H1 (cell line): Measurements from ENCODE around the gene PRMT3.

Experiments used
- CTCF ChIP-seq, 3 experiments: IDR thresholded peaks; 1 replicate in 2 of 3; 2 replicates in 1 of 3; pipeline versions ENCODE4 v1.5.1 to v1.6.1; 2011; ENCODE audit warnings: low read length in 3 of 3, mild to moderate bottlenecking in 3 of 3, inconsistent platforms in 2 of 3, low read depth in 1 of 3, moderate library complexity in 1 of 3; ENCODE audit not compliant: insufficient read depth in 1 of 3; ENCODE audit errors: control extremely low read depth in 1 of 3
- MAFK ChIP-seq: IDR thresholded peaks from 2 replicates; pipeline ENCODE4 v1.6.1; 2012; ENCODE audit warnings: low read depth, mild to moderate bottlenecking, improper control_type of control experiment, low read length
- PHF8 ChIP-seq: fragments of 200-600 bp; sonication (generic); conservative IDR thresholded peaks from 2 replicates; pipeline ENCODE4 v1.7.1; 2012; ENCODE audit warnings: low read depth, mild to moderate bottlenecking, inconsistent platforms, low read length, moderate library complexity
- RBBP5 ChIP-seq: IDR thresholded peaks from 2 replicates; pipeline ENCODE4 v1.7.1; 2012; ENCODE audit warnings: low read depth, mild to moderate bottlenecking, inconsistent platforms, low read length, moderate library complexity, borderline replicate concordance
- TAF1 ChIP-seq: IDR thresholded peaks from 2 replicates; pipeline ENCODE4 v1.6.1; 2011; ENCODE audit warnings: mild to moderate bottlenecking, low read depth, low read length
- TCF12 ChIP-seq: IDR thresholded peaks from 2 replicates; pipeline ENCODE4 v1.6.1; 2011; ENCODE audit warnings: low read depth, mild to moderate bottlenecking, low read length
- TEAD4 ChIP-seq: IDR thresholded peaks from 2 replicates; pipeline ENCODE4 v1.6.1; 2012; ENCODE audit warnings: low read depth, low read length, inconsistent platforms, mixed read lengths
- YY1 ChIP-seq: IDR thresholded peaks from 2 replicates; pipeline ENCODE4 v1.6.1; 2011; ENCODE audit warnings: low read depth, mild to moderate bottlenecking, low read length
- TF ChIP-seq, protein P1 (sequence below): fragments of 300-600 bp; sonication (generic); IDR thresholded peaks from 2 replicates; pipeline ENCODE4 v1.7.1; 2012; ENCODE audit warnings: low read length, moderate library complexity, mild to moderate bottlenecking, inconsistent platforms; ENCODE audit not compliant: insufficient replicate concordance

DNA sequence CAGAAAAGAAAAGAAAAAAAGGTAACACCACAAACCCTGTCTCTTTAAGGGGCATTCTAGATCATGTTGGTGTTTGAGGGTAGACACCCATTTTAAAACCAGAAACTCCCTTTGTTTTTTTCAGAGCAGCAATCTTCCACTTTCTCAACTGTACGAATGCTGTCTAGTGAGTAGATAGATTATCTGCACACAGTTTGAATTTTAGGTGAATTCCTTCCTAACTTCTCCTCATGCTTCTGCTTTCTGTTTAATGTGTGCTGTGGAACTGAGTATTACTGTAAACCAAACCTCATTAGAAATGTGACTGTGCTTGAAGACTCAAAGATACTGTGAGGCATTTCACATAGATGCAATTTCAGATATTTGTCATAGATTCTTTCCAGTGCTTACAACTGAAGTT is 102.4 kb downstream of the PRMT3 start:
- TF ChIP-seq TCF12 (no peak), TAF1 (no peak), MAFK (no peak), CTCF (IDR thresholded peaks at IDR 0.05; ENCODE audit: control extremely low read depth in 1 of 3, insufficient read depth in 1 of 3, low read depth in 1 of 3, low read length in 3 of 3) (no peak), PHF8 (no peak), RBBP5 (no peak), TEAD4 (no peak), YY1 (no peak)
- TF ChIP-seq, protein P1, sequence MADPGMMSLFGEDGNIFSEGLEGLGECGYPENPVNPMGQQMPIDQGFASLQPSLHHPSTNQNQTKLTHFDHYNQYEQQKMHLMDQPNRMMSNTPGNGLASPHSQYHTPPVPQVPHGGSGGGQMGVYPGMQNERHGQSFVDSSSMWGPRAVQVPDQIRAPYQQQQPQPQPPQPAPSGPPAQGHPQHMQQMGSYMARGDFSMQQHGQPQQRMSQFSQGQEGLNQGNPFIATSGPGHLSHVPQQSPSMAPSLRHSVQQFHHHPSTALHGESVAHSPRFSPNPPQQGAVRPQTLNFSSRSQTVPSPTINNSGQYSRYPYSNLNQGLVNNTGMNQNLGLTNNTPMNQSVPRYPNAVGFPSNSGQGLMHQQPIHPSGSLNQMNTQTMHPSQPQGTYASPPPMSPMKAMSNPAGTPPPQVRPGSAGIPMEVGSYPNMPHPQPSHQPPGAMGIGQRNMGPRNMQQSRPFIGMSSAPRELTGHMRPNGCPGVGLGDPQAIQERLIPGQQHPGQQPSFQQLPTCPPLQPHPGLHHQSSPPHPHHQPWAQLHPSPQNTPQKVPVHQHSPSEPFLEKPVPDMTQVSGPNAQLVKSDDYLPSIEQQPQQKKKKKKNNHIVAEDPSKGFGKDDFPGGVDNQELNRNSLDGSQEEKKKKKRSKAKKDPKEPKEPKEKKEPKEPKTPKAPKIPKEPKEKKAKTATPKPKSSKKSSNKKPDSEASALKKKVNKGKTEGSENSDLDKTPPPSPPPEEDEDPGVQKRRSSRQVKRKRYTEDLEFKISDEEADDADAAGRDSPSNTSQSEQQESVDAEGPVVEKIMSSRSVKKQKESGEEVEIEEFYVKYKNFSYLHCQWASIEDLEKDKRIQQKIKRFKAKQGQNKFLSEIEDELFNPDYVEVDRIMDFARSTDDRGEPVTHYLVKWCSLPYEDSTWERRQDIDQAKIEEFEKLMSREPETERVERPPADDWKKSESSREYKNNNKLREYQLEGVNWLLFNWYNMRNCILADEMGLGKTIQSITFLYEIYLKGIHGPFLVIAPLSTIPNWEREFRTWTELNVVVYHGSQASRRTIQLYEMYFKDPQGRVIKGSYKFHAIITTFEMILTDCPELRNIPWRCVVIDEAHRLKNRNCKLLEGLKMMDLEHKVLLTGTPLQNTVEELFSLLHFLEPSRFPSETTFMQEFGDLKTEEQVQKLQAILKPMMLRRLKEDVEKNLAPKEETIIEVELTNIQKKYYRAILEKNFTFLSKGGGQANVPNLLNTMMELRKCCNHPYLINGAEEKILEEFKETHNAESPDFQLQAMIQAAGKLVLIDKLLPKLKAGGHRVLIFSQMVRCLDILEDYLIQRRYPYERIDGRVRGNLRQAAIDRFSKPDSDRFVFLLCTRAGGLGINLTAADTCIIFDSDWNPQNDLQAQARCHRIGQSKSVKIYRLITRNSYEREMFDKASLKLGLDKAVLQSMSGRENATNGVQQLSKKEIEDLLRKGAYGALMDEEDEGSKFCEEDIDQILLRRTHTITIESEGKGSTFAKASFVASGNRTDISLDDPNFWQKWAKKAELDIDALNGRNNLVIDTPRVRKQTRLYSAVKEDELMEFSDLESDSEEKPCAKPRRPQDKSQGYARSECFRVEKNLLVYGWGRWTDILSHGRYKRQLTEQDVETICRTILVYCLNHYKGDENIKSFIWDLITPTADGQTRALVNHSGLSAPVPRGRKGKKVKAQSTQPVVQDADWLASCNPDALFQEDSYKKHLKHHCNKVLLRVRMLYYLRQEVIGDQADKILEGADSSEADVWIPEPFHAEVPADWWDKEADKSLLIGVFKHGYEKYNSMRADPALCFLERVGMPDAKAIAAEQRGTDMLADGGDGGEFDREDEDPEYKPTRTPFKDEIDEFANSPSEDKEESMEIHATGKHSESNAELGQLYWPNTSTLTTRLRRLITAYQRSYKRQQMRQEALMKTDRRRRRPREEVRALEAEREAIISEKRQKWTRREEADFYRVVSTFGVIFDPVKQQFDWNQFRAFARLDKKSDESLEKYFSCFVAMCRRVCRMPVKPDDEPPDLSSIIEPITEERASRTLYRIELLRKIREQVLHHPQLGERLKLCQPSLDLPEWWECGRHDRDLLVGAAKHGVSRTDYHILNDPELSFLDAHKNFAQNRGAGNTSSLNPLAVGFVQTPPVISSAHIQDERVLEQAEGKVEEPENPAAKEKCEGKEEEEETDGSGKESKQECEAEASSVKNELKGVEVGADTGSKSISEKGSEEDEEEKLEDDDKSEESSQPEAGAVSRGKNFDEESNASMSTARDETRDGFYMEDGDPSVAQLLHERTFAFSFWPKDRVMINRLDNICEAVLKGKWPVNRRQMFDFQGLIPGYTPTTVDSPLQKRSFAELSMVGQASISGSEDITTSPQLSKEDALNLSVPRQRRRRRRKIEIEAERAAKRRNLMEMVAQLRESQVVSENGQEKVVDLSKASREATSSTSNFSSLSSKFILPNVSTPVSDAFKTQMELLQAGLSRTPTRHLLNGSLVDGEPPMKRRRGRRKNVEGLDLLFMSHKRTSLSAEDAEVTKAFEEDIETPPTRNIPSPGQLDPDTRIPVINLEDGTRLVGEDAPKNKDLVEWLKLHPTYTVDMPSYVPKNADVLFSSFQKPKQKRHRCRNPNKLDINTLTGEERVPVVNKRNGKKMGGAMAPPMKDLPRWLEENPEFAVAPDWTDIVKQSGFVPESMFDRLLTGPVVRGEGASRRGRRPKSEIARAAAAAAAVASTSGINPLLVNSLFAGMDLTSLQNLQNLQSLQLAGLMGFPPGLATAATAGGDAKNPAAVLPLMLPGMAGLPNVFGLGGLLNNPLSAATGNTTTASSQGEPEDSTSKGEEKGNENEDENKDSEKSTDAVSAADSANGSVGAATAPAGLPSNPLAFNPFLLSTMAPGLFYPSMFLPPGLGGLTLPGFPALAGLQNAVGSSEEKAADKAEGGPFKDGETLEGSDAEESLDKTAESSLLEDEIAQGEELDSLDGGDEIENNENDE = no peak
